Esophagus squamous epithelium (tissue), 4 donors: ENCODE data around the gene AGR2.

Experiments
- CTCF ChIP-seq, 6 experiments: fragments of 450-650 bp in 4 of 6; fragments of 200-600 bp in 2 of 6; sonication (generic) in 2 of 6; IDR thresholded peaks; one replicate each; pipeline ENCODE4 v1.5.1; 2016 to 2019; ENCODE audit warnings: antibody characterized with exemption in 6 of 6, mild to moderate bottlenecking in 4 of 6, moderate library complexity in 4 of 6
- POLR2A ChIP-seq, 4 donors: fragments of 450-650 bp; IDR thresholded peaks; one replicate each; pipeline ENCODE4 v1.6.1; 2017; ENCODE audit warnings: antibody characterized with exemption in 4 of 4, mild to moderate bottlenecking in 4 of 4, moderate library complexity in 3 of 4

- TF ChIP-seq CTCF (IDR thresholded peaks at IDR 0.05) (no peak), POLR2A (IDR thresholded peaks at IDR 0.05) (no peak)
Measured at GRCh38 chr7:16778476-16778875, 26.3 kb downstream of the AGR2 start.
